Smooth muscle cell (in vitro differentiated cells): ENCODE results near the gene SPOCK3. TPM values are rescaled to one million over a fixed set of nuclear protein-coding genes. Genes with fewer than 3 reads are reported as not detected.
"Not testable (repeated sequence)": the region's sequence is repeated elsewhere in the genome, so short reads cannot be mapped to it uniquely, and the experiment has no call there.

Experiments used
- DNase-seq: peaks from one replicate; lab custom pipeline; 2025; ENCODE audit not compliant: unreplicated experiment; lab: John Stamatoyannopoulos, UW
- H2AFZ ChIP-seq: fragments of 200-600 bp; sonication (generic); 2 replicates; pipeline ENCODE4 v1.6.0; 2016; ENCODE audit warnings: antibody characterized with exemption, low read depth, mild to moderate bottlenecking
- H3F3A ChIP-seq: fragments of 200-600 bp; sonication (generic); 2 replicates; pipeline ENCODE4 v1.6.0; 2017; ENCODE audit warnings: antibody characterized with exemption, low read depth
- H3K27ac ChIP-seq: fragments of 200-600 bp; sonication (generic); 2 replicates; pipeline ENCODE4 v1.5.1; 2016; ENCODE audit warnings: low read depth, mild to moderate bottlenecking
- H3K27me3 ChIP-seq: fragments of 200-600 bp; sonication (generic); 2 replicates; pipeline ENCODE4 v1.6.1; 2016; ENCODE audit warnings: low read depth, mild to moderate bottlenecking
- H3K36me3 ChIP-seq: fragments of 200-600 bp; sonication (generic); 2 replicates; pipeline ENCODE4 v1.5.1; 2016; ENCODE audit warnings: low read depth
- H3K4me1 ChIP-seq: fragments of 200-600 bp; sonication (generic); 2 replicates; pipeline ENCODE4 v1.5.1; 2016; ENCODE audit warnings: low read depth
- H3K4me2 ChIP-seq: fragments of 200-600 bp; sonication (generic); 2 replicates; pipeline ENCODE4 v1.6.0; 2016; ENCODE audit warnings: mild to moderate bottlenecking
- H3K4me3 ChIP-seq: fragments of 200-600 bp; sonication (generic); 2 replicates; pipeline ENCODE4 v1.5.1; 2016; ENCODE audit warnings: mild to moderate bottlenecking
- H3K79me2 ChIP-seq: fragments of 200-600 bp; sonication (generic); 2 replicates; pipeline ENCODE4 v1.6.0; 2016; ENCODE audit warnings: low read depth, mild to moderate bottlenecking
- H3K9ac ChIP-seq: fragments of 200-600 bp; sonication (generic); 2 replicates; pipeline ENCODE4 v1.6.0; 2016; ENCODE audit warnings: low read depth
- H3K9me3 ChIP-seq: fragments of 200-600 bp; sonication (generic); replicated peaks from 2 replicates; pipeline ENCODE4 v1.5.1; 2016; ENCODE audit warnings: low read depth
- H4K20me1 ChIP-seq: fragments of 200-600 bp; sonication (generic); 2 replicates; pipeline ENCODE4 v1.6.0; 2016; ENCODE audit warnings: low read depth
- CTCF ChIP-seq: fragments of 200-600 bp; sonication (generic); IDR thresholded peaks from 2 replicates; pipeline ENCODE4 v1.5.1; 2017; ENCODE audit warnings: borderline replicate concordance, mild to moderate bottlenecking, antibody characterized with exemption; ENCODE audit not compliant: insufficient read depth, poor library complexity, severe bottlenecking
- WGBS: methylation state at CpG from one replicate; pipeline ENCODE4 v1.1.7; 2016; ENCODE audit warnings: low lambda C conversion rate; 5-methylcytosine and 5-hydroxymethylcytosine counted together
- polyA plus RNA-seq: library from polyadenylated mRNA; unstranded; fragments of >200 nt; fragmentation: Nextera tagmentation; extraction: Ambion mirVana; gene quantifications from 2 replicates; pipeline ENCODE4 v1.2.1, GENCODE V29; 2016
- total RNA-seq: library from RNA; depleted of rRNA; stranded (reverse); fragments of >200 nt; gene quantifications from 2 replicates; pipeline ENCODE4 v1.2.3, GENCODE V29; 2014

Gene SPOCK3
- total RNA-seq: 0.22 and 0.49 TPM in 2 replicates
- not detected in 2 replicates for polyA plus RNA-seq

GRCh38 chr4:167234316-167234881 lies at the start of gene SPOCK3:
Gene SPOCK3, minus strand, starts transcription at chr4:167234494.
- peak within 1 kb of the TSS; percentile 94 for H3K4me2 ChIP-seq
- no peak within 1 kb of the TSS for H3K27ac ChIP-seq
- TF ChIP-seq CTCF: no peak
- WGBS: under 1% methylated on average over 28 of the region's 32 CpGs
- no peaks in the 10 kb centered on the region for H3K79me2 ChIP-seq
- peaks cover 86% of the 10 kb centered on the region for H3K27me3 ChIP-seq
- no peaks in the 10 kb centered on the region for H3F3A ChIP-seq
- peak within 1 kb of the TSS; percentile 34 for H2AFZ ChIP-seq
- no peaks in the 10 kb centered on the region for H3K9me3 ChIP-seq
- peak; percentile 12 for DNase-seq
- H3K4me3 ChIP-seq: peak within 1 kb of the TSS; percentile 56
- H3K9ac ChIP-seq: no peak within 1 kb of the TSS
- no peaks in the 10 kb centered on the region for H3K36me3 ChIP-seq
- no peaks in the 10 kb centered on the region for H3K4me1 ChIP-seq
- no peaks in the 10 kb centered on the region for H4K20me1 ChIP-seq

GRCh38 chr4:167282171-167282864 lies 48.0 kb upstream of the SPOCK3 start:
- Histone ChIP-seq H4K20me1 (no peaks in the 10 kb centered on the region), H3F3A (no peaks in the 10 kb centered on the region), H3K27me3 (no peaks in the 10 kb centered on the region), H3K27ac (peak overlapping the region; percentile 9), H3K9me3 (no peaks in the 10 kb centered on the region), H3K4me2 (no peak overlapping the region), H3K4me3 (no peak overlapping the region), H3K79me2 (no peaks in the 10 kb centered on the region), H3K36me3 (no peaks in the 10 kb centered on the region), H3K9ac (no peak overlapping the region), H3K4me1 (no peaks in the 10 kb centered on the region), H2AFZ (no peak overlapping the region)
- no peak for DNase-seq
- no peak for TF ChIP-seq CTCF
- 94% methylated on average over 1 of the region's 1 CpG for WGBS

GRCh38 chr4:167281545-167281944 lies 47.3 kb upstream of the SPOCK3 start:
- not testable (repeated sequence) for H3F3A ChIP-seq, DNase-seq, H3K4me1 ChIP-seq, H2AFZ ChIP-seq, H3K79me2 ChIP-seq, H4K20me1 ChIP-seq, H3K9me3 ChIP-seq, H3K4me2 ChIP-seq, H3K27ac ChIP-seq, H3K9ac ChIP-seq, H3K4me3 ChIP-seq, H3K27me3 ChIP-seq, H3K36me3 ChIP-seq
- 63% methylated on average over 13 of the region's 13 CpGs for WGBS

- Histone ChIP-seq H3K4me2 (peak overlapping the region; percentile 15), H3K4me1 (no peaks in the 10 kb centered on the region), H3K9me3 (no peaks in the 10 kb centered on the region), H3F3A (no peaks in the 10 kb centered on the region), H3K27ac (peak overlapping the region; percentile 68), H3K27me3 (no peaks in the 10 kb centered on the region), H4K20me1 (no peaks in the 10 kb centered on the region), H3K4me3 (no peak overlapping the region), H2AFZ (peak overlapping the region; percentile 39), H3K36me3 (no peaks in the 10 kb centered on the region), H3K79me2 (no peaks in the 10 kb centered on the region), H3K9ac (peak overlapping the region; percentile 47)
- DNase-seq: no peak
- 41% methylated on average over 1 of the region's 1 CpG for WGBS
- no peak for TF ChIP-seq CTCF
These were observed 40.1 kb upstream of the SPOCK3 start for GRCh38 chr4:167274351-167274750.
